Activated T-cell treated with anti-CD3 and anti-CD28 coated beads for 24 hours (primary cell): Measurements from ENCODE around the gene ZNF714.
"Not testable (repeated sequence)": the region's sequence is repeated elsewhere in the genome, so short reads cannot be mapped to it uniquely, and the experiment has no call there.

Source experiments
- DNase-seq: peaks from one replicate; pipeline ENCODE4 v3.0.0-alpha.2; 2020; ENCODE audit warnings: low read depth

Gene ZNF714

GRCh38 chr19:21130097-21130775 lies 48.2 kb downstream of the ZNF714 start:
- no peak for DNase-seq

- no peak for DNase-seq
Measured at GRCh38 chr19:21133633-21134032, 51.6 kb downstream of the ZNF714 start.

- DNase-seq, result no peak
Measured at GRCh38 chr19:21134934-21135366, 52.9 kb downstream of the ZNF714 start.

GRCh38 chr19:21135433-21135832 lies 53.4 kb downstream of the ZNF714 start:
- no peak for DNase-seq

- DNase-seq, result no peak
Measured at GRCh38 chr19:21138130-21138529, 56.1 kb downstream of the ZNF714 start.

GRCh38 chr19:21141006-21141405 lies 59.0 kb downstream of the ZNF714 start:
- not testable (repeated sequence) for DNase-seq

- peak; percentile 87 for DNase-seq
Measured at GRCh38 chr19:21141787-21142464, 59.9 kb downstream of the ZNF714 start, which contains the start of gene ZNF431. Gene ZNF431, plus strand, starts transcription at chr19:21142040. Its CDS starts 144 bp downstream, at chr19:21142184.

- DNase-seq, result no peak
Measured at GRCh38 chr19:21143428-21143827, 61.4 kb downstream of the ZNF714 start.

GRCh38 chr19:21143854-21144253 lies 61.9 kb downstream of the ZNF714 start:
- DNase-seq, result no peak

- DNase-seq, result no peak
Measured at GRCh38 chr19:21147540-21147939, 65.5 kb downstream of the ZNF714 start.

- DNase-seq, result no peak
Measured at GRCh38 chr19:21148681-21149080, 66.7 kb downstream of the ZNF714 start.

GRCh38 chr19:21149877-21150276 lies 67.9 kb downstream of the ZNF714 start:
- DNase-seq, result no peak

GRCh38 chr19:21151460-21151859 lies 69.5 kb downstream of the ZNF714 start:
- DNase-seq, result no peak

- DNase-seq, result no peak
Measured at GRCh38 chr19:21158523-21159135, 76.6 kb downstream of the ZNF714 start.

- no peak for DNase-seq
Measured at GRCh38 chr19:21164541-21164940, 82.5 kb downstream of the ZNF714 start.

GRCh38 chr19:21166436-21166835 lies 84.4 kb downstream of the ZNF714 start:
- no peak for DNase-seq
